Kidney tubule cell (primary cell): ENCODE data around the gene FAIM.
"Not testable (repeated sequence)": the region's sequence is repeated elsewhere in the genome, so short reads cannot be mapped to it uniquely, and the experiment has no call there.

ENCODE experiments used
- DNase-seq: peaks from one replicate; pipeline ENCODE4 v3.0.0-alpha.2; 2018; ENCODE audit warnings: low spot score

FAIM gene

DNA sequence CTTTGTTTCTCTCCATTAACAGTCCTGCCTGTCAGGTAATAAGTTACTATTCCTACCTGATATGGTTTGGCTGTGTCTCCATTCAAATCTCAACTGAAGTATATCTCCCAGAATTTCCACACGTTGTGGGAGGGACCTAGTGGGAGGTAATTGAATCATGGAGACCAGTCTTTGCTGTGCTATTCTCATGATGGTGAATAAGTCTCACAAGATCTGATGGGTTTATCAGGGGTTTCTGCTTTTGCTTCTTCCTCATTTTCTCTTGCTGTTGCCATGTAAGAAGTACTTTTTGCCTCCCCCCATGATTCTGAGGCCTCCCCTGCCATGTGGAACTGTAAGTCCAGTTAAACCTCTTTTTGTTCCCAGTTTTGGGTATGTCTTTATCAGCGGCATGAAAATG, 6.9 kb upstream of the FAIM start:
- not testable (repeated sequence) for DNase-seq

DNA sequence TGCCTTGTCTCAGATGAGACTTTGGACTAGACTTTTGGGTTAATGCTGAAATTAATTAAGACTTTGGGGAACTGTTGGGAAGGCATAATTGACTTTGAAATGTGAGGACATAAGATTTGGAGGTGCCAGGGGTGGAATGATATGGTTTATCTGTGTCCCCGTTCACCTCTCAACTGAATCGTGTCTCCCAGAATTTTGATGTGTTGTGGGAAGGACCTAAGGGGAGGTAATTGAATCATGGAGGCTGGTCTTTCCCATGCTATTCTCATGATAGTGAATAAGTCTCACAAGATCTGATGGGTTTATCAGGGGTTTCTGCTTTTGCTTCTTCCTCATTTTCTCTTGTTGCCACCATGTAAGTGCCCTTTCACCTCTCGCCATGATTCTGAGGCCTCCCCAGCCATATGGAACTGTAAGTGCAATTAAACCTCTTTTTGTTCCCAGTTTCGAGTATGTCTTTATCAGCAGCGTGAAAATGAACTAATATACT, 4.4 kb upstream of the FAIM start:
- not testable (repeated sequence) for DNase-seq

DNA sequence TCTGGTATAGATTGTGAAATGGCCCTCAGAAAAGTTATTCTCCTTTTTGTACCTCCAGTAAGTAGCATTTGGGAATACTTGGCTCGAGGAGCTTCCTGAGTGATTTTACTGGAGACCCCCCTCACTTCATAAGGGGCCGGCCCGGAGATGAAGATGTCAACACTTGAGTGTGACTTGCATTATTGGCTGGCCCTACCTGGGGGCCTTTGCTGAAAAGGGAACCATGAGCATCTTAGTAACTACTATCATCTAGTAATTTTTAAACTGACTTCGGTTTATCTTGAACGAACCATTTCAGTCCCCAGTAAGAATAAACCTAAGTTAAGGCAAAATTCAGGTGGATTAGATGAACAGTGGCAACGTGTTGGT, 1.3 kb downstream of the FAIM start:
- no peak for DNase-seq

DNA sequence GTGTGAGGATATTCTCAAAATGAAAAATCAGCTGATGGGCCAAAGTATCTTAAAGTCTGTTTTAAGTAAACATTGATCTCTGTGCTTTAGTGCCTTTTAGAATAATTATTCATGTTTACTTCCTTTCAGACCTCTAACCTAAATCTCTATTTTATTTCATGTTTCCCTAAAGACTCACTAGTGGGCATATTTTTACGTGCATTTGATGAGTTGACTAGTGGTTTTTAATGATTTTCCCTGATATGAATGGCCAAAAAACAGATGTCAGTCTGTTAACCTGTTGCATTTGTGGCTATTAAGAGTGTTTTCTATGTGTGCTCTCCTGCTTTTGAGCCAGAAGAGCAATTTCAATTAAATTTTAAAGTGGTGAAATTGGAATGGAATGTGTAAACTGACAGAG, 6.9 kb downstream of the FAIM start:
- DNase-seq: no peak

DNA sequence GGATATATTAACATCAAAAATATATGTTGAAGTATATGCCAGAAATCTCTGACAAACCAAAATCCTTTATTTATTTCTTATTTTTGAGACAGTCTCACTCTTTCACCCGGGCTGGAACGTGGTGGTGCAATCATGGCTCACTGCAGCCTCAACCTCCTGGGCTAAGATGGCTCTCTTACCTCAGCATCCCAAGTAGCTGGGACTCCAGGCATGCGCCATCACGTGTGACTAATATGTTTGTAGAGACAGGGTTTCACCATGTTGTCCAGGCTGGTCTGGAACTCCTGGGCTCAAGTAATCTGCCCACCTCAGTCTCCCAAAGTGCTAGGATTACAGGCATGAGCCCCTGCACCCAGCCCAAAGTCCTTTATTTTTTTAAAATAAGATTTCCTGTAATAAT, 11.9 kb downstream of the FAIM start:
- no peak for DNase-seq

DNA sequence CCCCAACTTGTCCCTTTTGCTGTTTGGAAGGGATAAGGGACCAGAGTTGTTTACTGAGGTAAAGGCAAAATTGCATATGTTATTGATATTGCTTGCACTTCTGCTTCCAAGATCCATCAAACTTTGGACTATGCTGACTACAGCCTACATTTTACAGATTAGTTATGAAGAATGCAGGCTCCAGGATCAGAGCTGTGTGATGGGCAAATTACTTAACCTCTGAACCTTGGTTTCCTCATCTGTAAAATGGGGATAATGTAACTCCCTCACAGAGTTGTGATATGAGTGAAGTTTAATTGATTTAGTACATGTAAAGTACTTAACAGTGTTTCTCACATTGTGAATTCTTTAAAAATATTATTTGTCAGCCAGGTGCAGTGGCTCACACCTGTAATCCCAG, 15.9 kb downstream of the FAIM start:
- DNase-seq: no peak

DNA sequence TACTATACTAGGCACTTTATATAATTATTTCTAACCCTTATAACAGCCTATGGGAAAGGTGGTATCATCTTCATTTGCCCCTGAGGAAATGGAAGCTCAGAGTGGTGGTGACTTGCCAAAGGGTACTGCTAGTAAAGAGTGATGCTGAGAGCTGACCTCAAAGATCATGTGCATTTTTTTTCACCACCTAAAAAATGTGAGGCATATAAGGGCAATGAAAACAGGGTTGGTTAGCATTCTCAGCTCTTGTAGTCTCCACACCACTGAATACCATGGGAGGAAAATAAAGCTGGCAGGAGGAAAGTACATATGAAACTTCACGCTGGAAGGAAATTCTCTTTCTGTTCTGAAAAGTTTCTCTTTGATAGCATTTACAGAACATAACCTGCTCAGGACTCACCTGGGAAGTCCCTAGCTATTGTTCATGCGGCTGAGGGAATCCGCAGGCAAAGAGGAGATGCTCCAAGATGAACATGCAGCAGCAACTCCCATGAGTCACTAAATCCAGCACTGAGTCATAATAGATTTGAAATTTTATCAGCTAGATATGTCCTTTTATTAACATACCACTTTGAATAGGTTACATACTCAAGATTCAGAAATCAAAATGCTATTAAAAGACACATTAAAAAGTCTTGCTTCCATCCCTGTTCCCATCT, 17.3 kb downstream of the FAIM start:
- DNase-seq: peak; percentile 57

DNA sequence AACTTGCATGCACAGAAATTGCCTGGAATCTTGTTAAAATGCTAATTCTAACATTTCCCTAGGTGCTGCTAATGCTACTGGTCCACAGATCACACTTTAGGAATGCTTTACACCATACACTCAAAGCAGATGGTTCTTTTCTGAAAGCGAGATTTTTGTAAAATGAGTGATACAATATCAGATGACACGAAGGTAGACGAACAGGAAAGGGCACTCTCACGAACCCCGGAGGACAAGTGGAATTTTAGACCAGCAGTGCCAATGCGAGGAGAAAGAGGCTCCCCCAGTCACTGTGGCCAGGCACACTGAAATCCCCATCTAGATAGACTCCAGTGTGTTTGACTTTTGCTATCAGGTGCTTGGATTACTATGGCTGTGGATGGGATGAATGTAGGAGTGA, 21.0 kb downstream of the FAIM start:
- DNase-seq: no peak

DNA sequence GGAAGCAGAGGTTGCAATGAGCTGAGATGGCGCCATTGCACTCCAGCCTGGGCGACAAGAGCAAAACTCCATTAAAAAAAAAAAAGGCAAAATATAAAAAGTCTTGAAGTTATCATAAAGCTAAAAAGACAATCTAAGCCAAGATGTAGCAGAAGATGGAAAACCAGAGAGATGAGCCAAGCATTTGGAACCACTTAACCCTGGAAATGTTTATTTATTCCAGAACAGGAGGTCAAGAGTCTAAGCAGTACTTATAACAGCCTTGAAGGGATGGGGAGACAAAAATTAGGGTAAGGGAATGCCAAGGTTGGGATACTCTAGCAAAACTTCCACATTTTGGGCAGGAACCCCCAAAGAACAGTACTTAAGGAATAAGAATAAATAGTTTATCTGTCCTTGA, 30.1 kb downstream of the FAIM start:
- DNase-seq: no peak

DNA sequence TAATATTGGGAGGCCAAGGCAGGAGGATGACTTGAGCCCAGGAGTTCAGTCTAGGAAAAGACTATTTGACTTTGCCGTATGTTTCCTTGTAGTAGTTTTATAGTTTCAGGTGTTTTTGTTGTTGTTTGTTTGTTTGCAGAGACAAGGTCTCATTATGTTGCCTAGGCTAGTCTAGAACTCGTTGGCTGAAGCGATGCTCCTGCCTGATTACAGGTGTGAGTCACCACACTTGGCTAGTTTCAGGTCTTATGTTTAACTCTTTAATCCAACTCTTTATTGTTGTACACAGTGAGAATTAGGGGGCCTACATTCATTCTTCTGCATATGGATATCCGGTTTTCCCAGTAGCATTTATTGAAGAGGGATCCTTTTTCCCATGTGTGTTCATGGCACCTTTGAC, 32.0 kb downstream of the FAIM start:
- DNase-seq: no peak

DNA sequence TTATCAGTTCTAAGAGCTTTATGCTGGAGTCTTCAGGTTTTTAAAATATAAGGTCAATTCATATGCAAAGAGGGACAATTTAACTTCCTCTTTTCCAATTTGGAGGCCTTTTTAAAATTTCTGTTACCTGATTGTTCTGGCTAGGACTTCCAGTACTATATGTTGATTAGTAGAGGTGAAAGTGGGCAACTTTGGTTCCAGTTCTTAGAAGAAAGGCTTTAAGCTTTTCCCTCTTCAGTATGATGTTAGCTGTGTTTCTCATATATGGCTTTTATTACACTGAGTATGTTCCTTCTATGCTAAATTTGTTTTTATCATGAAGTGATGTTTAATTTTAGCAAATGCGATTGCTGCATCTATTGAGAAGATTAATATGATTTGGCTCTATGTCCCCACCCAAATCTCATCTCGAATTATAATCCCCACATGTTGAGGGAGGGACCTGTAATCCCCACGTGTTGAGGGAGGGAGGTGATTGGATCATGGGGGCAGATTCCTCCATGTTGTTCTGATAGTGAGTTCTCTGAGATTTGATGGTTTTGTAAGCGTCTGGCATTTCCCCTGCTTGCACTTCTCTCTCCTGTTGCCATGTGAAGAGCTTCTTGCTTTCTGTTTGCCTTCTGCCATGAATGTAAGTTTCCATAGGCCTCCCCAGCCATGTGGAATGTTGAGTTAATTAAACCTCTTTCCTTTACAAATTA, 33.8 kb downstream of the FAIM start:
- DNase-seq: no peak

DNA sequence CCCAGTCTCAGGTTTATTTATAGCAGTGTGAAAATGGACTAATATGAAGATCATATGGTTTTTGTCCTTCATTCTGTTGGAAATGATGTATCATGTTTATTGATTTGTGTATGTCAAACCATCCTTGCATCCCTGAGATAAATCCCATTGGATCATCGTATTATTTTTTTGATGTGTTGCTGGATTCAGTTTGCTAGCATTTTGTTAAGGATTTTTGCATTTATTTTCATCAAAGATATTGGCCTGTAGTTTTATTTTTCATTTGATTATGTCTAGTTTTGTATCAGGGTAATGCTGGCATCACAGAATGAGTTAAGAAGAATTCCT, 34.3 kb downstream of the FAIM start:
- DNase-seq: no peak

DNA sequence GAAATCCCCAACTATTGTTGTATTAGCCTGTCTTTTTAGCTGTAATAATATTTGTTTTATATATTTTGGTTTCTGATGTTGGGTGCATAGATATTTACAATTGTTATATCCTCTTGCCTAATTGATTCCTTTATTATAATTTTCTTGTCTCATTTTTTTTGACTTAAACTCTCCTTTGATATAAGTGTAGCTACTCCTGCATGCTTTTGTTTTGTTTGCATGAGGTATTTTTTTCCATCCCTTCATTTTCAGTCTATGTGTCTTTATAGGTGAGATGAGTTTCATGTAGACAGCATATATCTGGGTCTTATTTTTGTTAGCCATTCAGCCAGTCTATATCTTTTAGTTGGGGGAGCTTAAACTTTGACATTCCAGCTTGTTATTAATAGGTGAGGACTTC, 37.4 kb downstream of the FAIM start:
- DNase-seq: no peak

DNA sequence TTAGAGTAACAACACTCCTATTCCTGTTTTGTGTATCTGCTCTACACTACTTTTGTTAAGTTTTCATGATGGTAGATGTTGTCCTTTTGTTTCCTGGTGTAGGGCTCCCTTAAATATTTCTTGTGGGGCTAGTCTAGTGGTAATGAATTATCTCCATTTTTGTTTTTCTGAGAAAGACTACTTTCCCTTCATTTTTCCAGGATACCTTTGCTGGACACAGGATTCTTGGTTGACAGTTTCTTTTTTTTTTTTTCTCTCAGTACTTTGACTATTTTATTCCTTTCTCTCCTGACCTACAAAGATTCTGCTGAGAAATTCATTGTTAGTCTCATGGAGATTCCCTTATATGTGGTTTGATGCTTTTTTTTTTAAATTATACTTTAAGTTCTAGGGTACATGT, 37.9 kb downstream of the FAIM start:
- no peak for DNase-seq

DNA sequence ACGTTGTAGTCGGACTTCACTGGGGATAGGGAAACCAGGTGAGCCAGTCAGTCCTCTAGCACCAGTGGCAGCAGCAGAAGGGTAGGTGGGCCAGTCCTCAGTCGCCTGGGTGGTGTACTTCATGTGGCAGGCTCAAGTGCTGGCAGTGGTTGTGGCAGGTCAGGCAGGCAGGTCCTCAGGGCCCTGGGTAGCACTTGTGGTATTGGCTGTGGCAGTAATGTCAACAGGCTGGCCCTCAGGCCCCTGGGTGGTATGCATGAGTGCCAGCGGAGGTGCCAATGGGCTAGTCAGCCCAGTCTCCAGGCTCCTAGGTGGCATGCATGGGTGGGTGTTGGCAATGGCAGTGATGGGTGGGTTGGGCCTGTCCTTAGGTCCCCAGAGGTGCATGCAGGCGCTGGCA, 40.6 kb downstream of the FAIM start:
- no peak for DNase-seq

DNA sequence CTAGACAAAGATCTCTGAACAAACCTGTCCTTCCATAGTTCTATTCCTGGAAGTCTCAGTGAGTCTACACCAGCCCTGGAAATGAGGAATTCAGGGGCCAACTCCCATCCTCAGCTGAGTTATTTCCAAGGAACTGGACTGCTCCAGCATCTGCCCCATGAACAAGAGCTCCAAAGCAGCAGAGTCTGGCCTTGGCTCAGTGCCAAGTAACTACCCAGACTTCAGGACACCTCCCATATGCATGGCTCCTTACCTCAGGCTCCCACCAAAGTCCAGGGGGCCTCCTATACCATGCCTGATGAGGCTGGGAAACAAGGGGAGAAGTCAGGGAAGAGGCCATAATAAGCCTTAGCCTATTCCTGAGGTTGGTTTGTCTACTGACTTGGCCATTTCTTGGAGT, 45.0 kb downstream of the FAIM start:
- DNase-seq: no peak

DNA sequence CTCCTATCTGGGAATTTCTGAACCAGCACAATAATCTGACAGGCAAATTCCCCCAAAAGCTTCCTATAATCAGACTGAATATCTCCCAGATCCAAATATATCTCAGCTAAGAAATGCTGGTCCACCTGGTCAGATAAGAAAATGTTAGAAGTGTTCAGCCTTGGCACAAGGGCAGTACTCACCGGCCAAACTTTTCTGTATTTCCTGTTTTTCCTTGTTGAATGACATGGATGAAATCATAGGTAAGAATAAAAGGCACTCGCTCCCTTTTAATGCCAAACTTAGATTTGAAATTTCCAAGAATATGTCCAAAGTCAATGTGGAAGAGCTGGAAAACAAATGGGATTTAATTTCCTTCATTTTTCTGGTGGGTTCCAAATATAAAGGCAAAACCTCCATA, 48.9 kb downstream of the FAIM start:
- DNase-seq: no peak

DNA sequence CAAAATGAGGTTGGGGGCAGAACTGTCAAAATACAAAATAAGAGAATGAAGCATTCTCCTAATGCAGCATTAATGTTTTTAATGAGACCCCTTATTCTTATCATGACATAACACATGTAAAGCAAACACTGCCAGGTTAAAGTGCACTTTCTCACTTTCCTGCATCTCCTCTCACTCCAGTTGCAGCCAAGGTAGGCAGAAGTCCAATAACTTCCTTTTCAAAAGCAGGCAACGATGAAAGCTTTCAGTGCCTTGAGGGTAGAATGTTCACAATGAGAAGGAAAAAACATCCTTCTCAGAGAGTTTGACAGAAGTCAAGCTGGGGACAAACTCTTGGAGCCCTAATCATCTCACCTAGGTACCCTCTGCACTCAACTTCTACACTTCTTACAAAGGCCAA, 59.5 kb downstream of the FAIM start:
- DNase-seq: no peak

DNA sequence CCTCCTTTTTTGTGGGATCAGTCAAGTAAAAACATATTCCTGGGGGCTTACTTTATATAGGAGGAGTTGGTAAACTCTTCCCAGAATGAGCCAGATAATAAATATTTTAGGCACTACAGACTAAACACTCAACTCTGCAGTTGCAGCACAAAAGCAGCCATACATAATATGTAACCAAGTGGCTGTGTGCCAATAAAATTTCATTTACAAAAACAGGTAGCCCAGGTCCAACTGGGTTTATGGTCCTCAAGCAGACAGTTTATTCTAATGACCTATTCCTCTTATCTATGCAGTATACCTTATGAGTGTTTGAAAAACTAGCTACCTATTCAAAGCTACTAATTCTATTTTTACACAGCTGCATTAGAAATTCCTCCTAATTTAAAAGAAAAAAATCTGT, 61.8 kb downstream of the FAIM start:
- no peak for DNase-seq

DNA sequence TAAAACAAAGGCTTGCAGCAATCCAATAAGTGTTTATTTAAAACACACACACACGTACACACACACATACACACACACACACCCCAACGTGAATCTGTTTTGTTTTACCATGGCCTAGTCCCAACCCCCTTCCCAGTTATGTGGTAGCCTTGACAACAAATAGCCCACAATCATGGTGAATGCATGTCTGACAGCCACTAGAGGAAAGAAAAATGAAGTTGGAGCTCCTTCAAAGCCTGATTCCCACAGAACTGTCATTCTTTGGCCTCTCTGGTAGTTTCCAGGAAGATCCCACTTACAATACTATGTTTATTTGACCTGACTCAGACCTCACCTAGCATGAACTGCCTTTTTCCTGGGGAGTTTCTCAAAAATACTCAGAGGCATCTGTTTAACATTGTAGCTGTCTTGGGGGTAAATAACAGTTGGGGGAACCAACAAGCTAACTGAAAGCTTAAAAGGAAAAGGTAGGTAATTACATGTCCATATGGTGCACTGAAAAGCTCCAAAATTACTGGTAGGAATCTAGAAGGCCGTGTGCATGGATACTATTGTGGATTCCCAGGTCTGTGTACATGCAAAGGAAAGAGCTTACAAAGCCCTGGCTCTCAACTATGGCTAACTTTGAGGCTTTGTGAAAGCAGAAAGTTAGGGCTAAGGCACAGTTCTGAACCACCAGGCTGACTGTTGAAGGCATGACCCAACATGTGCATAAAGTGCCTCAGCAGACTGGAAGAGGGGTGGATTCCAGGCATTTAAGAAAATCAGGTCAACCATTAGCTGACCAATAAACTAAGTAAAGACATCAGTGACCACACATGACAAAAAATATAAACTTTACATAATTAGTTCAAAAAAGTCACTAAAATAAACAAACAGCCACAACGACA, 65.3 kb downstream of the FAIM start:
- DNase-seq: peak; percentile 70

DNA sequence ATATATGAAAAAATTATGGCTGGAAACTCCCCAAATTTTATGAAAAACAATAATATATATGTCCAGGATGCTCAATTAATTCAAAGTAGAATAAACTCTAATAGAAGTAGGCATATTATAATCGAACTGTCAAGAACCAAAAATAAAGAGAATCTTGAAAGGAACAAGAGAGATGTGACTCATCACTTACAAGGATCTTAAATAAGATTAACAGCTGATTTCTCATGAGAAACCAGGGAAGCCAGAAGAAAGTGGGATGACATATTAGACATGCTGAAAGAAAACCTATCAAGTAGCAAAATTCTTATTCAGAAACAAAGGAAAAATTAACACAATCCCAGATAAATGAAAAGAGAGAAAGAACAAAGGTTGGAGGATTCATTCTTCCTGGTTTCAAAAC, 66.8 kb downstream of the FAIM start:
- DNase-seq: peak; percentile 16

DNA sequence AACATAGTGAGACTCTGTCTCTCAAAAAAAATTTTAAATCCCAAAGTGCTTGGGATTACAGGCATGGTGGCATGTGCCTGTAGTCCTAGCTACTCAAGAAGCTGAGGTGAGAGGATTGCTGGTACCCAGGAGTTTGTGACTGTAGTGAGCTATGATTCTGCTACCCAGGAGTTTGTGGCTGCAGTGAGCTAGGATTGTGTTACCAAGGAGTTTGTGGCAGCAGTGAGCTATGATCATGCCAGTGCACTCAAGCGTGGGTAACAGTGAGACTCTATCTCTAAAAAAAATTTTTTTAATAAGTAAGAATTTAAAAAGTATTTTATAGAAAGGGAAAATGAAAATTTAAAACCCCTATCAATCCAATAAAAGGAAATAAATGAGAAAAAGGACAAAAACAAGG, 69.5 kb downstream of the FAIM start:
- peak; percentile 51 for DNase-seq

DNA sequence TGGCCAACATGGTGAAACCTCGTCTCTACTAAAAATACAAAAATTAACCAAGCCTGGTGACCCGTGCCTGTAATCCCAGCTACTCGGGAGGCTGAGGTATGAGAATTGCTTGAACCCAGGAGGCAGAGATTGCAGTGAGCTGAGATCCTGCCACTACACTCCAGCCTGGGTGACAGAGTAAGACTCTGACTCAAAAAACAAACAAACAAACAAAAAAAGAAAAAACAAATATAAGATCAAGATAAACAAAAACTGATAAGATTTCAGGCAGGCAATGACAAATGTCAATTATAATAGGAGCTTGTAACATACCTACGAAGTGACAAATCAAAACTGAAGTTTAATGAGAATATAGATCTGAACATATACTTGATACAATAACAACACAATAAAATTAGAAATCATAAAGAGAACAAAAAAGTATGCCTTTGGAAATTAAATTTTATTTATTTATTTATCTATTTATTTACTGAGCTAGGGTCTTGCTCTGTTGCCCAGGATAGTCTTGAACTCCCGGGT, 70.4 kb downstream of the FAIM start:
- DNase-seq: no peak
